Activated naive CD8-positive, alpha-beta T cell (primary cell): ENCODE results near the gene RPS6KL1.
"Not testable (repeated sequence)": the region's sequence is repeated elsewhere in the genome, so short reads cannot be mapped to it uniquely, and the experiment has no call there.

Experiments
- H3K27ac Mint-ChIP-seq: one replicate; pipeline ENCODE4 v1.8.0; 2021; ENCODE audit warnings: mixed read lengths
- H3K27me3 Mint-ChIP-seq: one replicate; pipeline ENCODE4 v1.8.0; 2021; ENCODE audit warnings: mixed read lengths
- H3K36me3 Mint-ChIP-seq: one replicate; pipeline ENCODE4 v1.8.0; 2021; ENCODE audit warnings: mixed read lengths
- H3K4me1 Mint-ChIP-seq: one replicate; pipeline ENCODE4 v1.8.0; 2021; ENCODE audit warnings: low read depth, mixed read lengths
- H3K4me3 Mint-ChIP-seq: one replicate; pipeline ENCODE4 v1.8.0; 2021; ENCODE audit warnings: mild to moderate bottlenecking, mixed read lengths
- H3K9me3 Mint-ChIP-seq: one replicate; pipeline ENCODE4 v1.8.0; 2021; ENCODE audit warnings: low read depth, mixed read lengths

The RPS6KL1 gene

DNA sequence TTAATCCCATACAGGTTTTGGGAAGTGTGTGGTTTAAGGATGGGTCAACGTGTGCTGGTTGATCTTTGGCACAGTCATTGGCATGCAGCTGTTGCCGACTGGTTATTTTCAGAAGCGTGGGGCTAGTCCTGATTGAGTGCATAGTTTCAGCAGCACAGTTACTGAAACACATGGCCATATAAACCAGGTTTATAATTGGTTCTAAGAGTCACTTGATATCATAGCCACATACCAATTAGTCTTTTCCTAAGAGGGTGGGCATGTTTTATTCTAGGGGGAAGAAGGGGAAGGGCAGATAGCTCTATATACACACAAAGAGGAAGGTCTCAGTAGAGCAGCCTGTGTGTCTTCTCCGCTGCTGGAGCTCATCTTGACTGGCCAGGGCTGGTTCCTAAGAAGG, 11.0 kb upstream of the RPS6KL1 start:
- Mint-ChIP-seq H3K4me3 (no peak overlapping the region), H3K9me3 (no peaks in the 10 kb centered on the region), H3K27ac (no peak overlapping the region), H3K4me1 (peaks cover 21% of the 10 kb centered on the region), H3K27me3 (no peaks in the 10 kb centered on the region), H3K36me3 (no peaks in the 10 kb centered on the region)

DNA sequence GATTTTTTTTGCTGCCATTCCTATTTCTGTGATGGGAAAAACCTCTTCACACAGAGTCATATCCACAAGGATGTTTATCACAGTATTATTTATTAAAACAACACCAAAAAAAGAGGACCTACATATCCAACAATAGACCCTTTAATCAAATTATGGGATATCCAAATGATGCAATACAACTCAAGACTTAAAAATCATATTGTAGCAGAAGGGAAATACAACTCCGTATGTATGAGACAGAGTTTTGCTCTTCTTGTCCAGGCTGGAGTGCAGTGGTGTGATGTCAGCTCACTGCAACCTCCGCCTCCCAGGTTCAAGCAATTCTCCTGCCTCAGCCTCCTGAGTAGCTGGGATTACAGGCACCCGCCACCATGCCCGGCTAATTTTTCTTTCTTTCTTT, 9.9 kb upstream of the RPS6KL1 start:
- not testable (repeated sequence) for H3K27me3 Mint-ChIP-seq, H3K36me3 Mint-ChIP-seq, H3K4me3 Mint-ChIP-seq, H3K27ac Mint-ChIP-seq, H3K9me3 Mint-ChIP-seq
- peaks cover 19% of the 10 kb centered on the region for H3K4me1 Mint-ChIP-seq

DNA sequence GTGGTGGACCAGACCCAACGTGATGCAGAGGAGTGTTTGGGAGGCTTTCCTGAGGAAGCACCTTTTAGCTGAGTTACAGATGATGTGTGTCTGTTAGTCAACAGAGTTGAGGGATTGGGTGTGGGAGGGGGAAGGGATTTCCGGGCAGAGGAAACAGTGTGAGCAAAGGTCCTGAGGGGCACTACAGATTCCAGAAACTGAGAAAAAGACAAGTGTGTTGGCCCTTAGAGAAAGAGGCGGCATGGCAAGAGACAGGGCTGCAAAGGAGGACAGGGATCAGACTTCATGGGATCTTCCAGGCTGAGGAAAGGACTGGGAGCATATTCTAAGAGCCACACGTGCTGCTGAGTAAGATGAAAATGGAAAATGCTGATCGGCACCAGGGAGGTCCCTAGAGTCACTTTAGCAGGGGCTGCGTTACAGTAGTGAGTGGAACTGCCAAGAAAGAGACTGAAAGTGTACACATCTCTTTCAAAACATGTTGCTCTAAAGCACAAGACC, 9.4 kb upstream of the RPS6KL1 start:
- H3K27me3 Mint-ChIP-seq, result peaks cover 3% of the 10 kb centered on the region
- no peaks in the 10 kb centered on the region for H3K9me3 Mint-ChIP-seq
- peaks cover 16% of the 10 kb centered on the region for H3K4me1 Mint-ChIP-seq
- H3K36me3 Mint-ChIP-seq, result no peaks in the 10 kb centered on the region
- H3K27ac Mint-ChIP-seq, result no peak overlapping the region
- H3K4me3 Mint-ChIP-seq, result no peak overlapping the region

DNA sequence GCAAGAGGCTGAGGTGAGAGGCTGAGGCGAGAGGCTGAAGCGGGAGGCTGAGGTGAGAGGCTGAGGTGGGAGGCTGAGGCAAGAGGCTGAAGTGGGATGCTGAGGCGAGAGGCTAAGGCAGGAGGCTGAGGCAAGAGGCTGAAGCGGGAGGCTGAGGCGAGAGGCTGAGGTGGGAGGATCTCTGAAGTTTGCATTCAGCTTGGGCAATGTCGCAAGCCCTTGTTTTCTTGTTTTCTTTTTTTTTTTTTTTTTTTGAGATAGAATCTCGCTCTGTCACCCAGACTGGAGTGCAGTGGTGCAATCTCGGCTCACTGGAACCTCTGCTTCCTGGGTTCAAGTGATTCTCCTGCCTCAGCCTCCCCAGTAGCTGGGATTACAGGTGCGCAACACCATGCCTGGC, 8.7 kb upstream of the RPS6KL1 start:
- H3K4me1 Mint-ChIP-seq, H3K36me3 Mint-ChIP-seq, H3K4me3 Mint-ChIP-seq, H3K9me3 Mint-ChIP-seq, H3K27ac Mint-ChIP-seq, H3K27me3 Mint-ChIP-seq: not testable (repeated sequence)

DNA sequence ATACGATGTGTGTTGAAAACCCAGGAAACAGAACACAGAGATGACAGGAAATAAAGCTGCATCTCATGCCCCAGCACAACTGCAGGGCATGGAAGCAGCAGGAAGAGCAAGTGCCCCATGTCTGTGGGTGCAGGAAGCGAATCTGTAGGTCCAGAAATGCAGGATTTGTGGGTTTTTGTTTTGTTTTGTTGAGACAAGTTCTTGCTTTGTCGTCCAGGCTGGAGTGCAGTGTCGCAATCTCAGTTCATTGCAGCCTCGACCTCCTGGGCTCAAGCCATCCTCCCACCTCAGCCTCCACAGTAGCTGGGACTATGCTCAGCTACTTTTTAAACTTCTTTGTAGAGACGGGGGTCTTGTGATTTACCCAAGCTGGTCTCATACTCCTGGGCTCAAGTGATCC, 6.2 kb upstream of the RPS6KL1 start:
- peaks cover 3% of the 10 kb centered on the region for H3K27me3 Mint-ChIP-seq
- H3K4me1 Mint-ChIP-seq, result peaks cover 8% of the 10 kb centered on the region
- H3K4me3 Mint-ChIP-seq, result no peak overlapping the region
- no peaks in the 10 kb centered on the region for H3K9me3 Mint-ChIP-seq
- H3K27ac Mint-ChIP-seq, result no peak overlapping the region
- H3K36me3 Mint-ChIP-seq, result no peaks in the 10 kb centered on the region

DNA sequence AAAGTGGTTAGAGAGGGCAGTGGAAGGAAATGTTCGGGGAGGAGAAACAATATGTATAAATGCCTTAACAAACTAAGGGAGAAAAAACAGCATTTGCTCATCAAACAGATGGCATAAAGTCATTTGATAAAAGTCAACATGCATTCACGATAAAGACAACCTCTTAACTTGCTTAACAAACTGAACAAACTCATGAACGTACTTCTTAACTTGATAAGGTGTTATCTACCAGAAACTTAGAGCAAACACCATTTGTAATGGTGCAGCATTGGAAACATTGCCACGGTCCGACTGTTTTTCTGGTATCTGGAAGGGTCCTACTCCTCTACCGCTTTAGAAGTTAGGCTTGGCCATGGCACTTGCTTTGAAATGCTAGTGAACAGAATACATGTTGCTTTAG, 4.2 kb upstream of the RPS6KL1 start:
- Mint-ChIP-seq H3K4me1 (peaks cover 8% of the 10 kb centered on the region), H3K36me3 (no peaks in the 10 kb centered on the region), H3K27ac (no peak overlapping the region), H3K27me3 (peaks cover 3% of the 10 kb centered on the region), H3K9me3 (no peaks in the 10 kb centered on the region), H3K4me3 (no peak overlapping the region)

DNA sequence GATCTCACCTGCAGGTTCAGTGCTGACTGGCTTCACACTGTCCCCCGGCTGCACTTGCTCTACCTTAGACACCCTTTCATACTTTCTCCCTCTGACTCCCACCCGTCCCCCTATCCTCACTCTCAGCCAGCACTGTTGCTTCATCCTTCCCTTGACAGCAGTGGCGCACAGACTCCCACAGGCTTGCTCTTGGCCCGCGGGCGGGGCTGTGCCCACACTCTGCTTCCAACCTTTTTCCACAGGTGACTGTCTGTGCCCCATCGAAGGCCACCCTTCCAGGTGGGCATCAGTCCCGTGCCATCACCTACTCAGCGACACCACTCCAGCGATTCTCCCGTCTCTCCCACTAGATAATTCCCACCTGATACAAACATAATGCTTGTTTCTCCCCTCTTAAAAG, 1.0 kb upstream of the RPS6KL1 start:
- Mint-ChIP-seq H3K4me1 (peaks cover 7% of the 10 kb centered on the region), H3K4me3 (peak overlapping the region; percentile 33), H3K36me3 (no peaks in the 10 kb centered on the region), H3K27me3 (peaks cover 3% of the 10 kb centered on the region), H3K9me3 (no peaks in the 10 kb centered on the region), H3K27ac (no peak overlapping the region)

DNA sequence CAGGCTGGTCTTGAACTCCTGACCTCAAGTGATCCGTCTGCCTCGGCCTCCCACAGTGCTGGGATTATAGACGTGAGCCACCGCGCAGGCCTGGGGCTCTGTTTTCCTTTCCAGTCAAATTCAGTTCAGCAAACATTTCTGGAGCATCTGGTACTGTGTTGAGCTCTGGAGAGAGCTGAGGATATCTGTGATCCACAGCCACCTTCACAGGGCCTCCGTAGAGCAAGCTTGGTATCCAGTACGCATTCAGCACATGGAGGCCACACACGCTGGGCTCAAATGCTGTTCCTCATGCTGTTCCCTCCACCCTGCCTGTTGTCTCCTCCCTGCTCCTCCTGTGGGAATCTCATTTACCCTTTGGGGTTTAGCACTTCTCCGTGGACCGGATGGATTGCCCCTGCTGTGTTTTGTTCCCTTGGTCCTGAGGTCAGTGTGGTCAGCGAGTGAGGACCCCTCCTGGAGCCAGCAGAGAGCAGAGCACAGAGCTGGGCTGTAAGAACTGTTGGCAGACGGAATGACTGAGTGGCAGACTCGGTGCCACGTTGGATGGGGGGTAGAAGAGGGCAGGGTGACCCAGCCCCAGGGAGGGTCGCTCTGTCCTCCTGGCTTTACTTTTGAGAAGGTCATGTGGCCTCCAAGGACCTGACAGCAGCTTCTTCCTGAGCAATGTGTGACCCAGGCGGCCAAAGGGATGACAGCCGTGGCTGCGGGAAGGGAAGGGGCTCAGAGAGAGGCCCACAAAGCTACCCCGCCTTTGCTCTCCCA, 891 bp downstream of the RPS6KL1 start:
- Mint-ChIP-seq H3K9me3 (no peaks in the 10 kb centered on the region), H3K27me3 (no peaks in the 10 kb centered on the region), H3K27ac (peak overlapping the region; percentile 68), H3K4me3 (peak overlapping the region; percentile 84), H3K36me3 (no peaks in the 10 kb centered on the region), H3K4me1 (peaks cover 6% of the 10 kb centered on the region)

DNA sequence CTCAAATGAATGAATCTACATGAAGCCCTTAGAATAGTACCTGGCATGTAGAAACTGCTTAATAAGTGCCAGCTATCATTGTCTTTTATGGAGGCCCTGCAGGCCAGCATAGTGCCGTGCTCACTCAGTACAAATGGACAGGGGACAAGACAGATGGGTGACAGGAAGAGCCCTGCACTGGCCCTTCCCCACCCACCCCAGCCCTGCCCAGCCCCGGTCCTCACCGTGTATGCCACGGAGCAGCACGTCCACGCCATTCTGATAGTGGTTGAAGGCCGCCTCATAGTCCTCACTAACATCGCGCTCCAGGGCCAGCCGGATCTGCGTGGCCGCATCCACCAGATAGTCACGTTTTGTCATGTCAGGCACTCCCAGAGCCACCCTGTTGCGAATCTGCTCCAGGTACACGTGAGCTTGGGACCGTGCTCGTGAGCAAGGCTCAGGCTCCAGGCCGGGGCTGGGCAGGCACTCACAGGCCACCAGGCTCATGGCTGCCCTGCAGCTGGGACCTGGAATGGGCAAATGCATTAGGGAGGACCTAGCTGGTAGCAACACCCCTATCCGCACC, 1.9 kb downstream of the RPS6KL1 start:
- no peaks in the 10 kb centered on the region for H3K27me3 Mint-ChIP-seq
- no peaks in the 10 kb centered on the region for H3K36me3 Mint-ChIP-seq
- no peaks in the 10 kb centered on the region for H3K9me3 Mint-ChIP-seq
- H3K4me3 Mint-ChIP-seq, result no peak overlapping the region
- H3K4me1 Mint-ChIP-seq, result peaks cover 6% of the 10 kb centered on the region
- no peak overlapping the region for H3K27ac Mint-ChIP-seq

DNA sequence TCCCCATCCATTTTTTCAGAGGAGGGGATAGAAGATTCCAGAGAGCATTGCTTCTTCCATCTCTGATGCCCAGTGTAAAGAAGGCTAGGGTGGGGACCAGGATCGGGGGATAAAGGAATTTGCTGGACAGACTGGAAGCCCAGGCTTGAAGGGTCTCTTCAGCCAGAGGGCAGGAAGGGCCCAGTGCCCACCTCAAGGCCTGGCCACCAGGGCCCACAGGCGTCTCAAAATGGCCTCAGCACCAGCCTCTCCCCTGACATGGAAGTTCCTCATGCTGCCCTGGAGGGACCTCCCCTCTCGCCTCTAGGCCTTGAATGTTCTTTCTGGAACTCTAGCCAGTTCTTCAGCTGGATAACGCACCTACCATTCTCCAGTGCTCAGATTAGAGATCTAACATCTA, 2.8 kb downstream of the RPS6KL1 start:
- H3K4me3 Mint-ChIP-seq, result no peak overlapping the region
- no peaks in the 10 kb centered on the region for H3K9me3 Mint-ChIP-seq
- peaks cover 6% of the 10 kb centered on the region for H3K4me1 Mint-ChIP-seq
- H3K27ac Mint-ChIP-seq, result no peak overlapping the region
- H3K27me3 Mint-ChIP-seq, result no peaks in the 10 kb centered on the region
- no peaks in the 10 kb centered on the region for H3K36me3 Mint-ChIP-seq

DNA sequence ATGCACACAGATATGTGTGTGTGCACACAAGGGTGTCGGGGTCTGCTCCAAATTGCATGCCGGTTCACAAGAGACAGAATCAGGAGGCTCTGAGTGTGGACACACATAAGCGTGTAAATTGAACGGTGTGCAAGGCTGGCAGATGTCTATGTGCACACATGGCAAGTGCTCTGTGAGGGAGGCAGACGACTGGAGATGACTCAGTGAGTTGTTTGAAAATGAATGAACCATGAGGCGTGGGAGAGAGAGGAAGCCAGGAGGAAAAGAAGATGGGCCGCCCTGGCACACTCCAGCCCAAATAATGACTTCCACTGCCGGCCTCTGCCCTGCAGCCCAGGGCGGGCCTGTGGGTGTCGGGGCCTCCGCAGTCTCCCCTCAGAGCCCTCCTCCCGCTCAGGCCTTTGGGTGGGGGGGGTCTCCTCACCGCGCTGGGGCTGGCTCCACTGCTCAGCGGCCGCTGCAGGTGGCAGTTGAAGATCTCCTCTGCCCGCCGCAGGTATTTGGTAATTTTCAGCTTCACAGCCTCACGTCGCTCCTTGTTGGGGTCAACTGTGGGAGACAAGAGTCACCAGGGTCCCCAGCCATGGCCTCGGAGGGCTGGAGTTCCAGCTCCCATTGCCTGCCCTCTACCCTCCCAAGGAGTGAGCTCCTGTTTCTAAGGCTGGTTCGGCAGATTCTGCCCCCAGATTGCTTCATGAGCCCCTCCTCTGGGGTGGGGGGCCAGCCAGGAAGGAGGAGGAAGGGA, 3.5 kb downstream of the RPS6KL1 start:
- peaks cover 6% of the 10 kb centered on the region for H3K4me1 Mint-ChIP-seq
- H3K27ac Mint-ChIP-seq, result no peak overlapping the region
- no peaks in the 10 kb centered on the region for H3K36me3 Mint-ChIP-seq
- H3K9me3 Mint-ChIP-seq, result no peaks in the 10 kb centered on the region
- no peak overlapping the region for H3K4me3 Mint-ChIP-seq
- no peaks in the 10 kb centered on the region for H3K27me3 Mint-ChIP-seq

DNA sequence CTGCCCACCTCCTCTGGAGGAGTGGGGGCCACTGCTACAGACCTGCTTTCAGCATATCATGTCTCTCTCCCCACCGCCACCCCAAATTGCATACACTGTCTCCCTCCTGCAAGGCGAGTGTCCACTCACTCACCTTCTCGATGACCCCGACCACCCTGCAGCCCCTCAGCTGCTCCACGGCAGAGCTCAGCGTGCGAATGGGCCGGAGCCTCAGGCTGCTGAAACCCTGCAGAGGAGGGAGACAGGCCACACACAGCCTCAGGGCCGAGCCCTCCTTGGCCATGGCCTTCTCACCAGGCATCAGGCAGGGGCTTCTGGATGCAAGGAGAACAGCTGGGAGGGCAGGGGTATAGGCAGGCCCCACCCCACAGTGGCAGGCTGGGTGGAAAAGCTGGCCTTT, 4.7 kb downstream of the RPS6KL1 start:
- Mint-ChIP-seq H3K27ac (no peak overlapping the region), H3K27me3 (no peaks in the 10 kb centered on the region), H3K36me3 (no peaks in the 10 kb centered on the region), H3K4me1 (peaks cover 2% of the 10 kb centered on the region), H3K4me3 (no peak overlapping the region), H3K9me3 (no peaks in the 10 kb centered on the region)

DNA sequence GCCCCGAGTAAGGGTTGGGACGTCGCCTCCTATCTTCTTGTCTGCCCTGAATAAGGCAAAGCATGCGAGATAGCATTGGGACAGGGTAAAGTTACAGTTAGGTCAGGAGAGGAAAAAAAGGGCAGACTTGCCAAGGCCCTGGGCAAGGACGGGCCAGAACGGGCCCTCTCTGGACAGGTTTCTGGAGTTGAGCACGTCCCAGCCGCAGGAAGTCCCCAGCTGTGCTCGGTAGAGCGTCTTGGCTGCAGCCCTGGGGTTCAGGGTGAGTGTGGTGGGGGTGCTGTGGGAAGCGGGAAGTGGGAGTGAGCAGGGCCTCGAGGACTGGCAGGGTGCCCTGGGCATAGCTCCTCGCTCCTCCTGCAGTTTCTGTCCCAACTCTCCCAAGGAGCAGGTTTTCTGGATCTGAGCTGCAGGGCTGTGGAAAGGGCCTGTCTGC, 5.4 kb downstream of the RPS6KL1 start:
- H3K9me3 Mint-ChIP-seq, result no peaks in the 10 kb centered on the region
- H3K36me3 Mint-ChIP-seq, result no peaks in the 10 kb centered on the region
- H3K4me3 Mint-ChIP-seq, result no peak overlapping the region
- no peak overlapping the region for H3K27ac Mint-ChIP-seq
- peaks cover 2% of the 10 kb centered on the region for H3K4me1 Mint-ChIP-seq
- no peaks in the 10 kb centered on the region for H3K27me3 Mint-ChIP-seq

DNA sequence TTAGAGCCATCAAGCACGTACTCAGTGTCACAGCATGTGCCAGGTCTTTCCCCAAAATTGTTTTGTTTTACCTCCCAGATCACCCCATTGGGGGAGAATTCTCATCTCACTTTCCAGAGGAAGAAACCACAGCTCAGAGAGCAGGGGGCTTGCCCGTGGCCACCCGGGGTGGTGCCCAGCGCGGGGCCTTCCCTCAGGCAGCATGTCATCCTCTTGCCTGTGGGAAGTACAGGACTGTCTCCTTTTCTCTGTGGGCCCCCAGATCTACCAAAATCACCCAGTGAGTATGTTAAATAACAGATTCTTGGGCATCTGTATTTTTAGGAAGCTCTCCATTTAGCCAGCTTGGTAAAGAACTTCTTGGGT, 5.9 kb downstream of the RPS6KL1 start:
- Mint-ChIP-seq H3K27ac (no peak overlapping the region), H3K9me3 (no peaks in the 10 kb centered on the region), H3K4me1 (peaks cover under 1% of the 10 kb centered on the region), H3K36me3 (no peaks in the 10 kb centered on the region), H3K27me3 (no peaks in the 10 kb centered on the region), H3K4me3 (no peak overlapping the region)

DNA sequence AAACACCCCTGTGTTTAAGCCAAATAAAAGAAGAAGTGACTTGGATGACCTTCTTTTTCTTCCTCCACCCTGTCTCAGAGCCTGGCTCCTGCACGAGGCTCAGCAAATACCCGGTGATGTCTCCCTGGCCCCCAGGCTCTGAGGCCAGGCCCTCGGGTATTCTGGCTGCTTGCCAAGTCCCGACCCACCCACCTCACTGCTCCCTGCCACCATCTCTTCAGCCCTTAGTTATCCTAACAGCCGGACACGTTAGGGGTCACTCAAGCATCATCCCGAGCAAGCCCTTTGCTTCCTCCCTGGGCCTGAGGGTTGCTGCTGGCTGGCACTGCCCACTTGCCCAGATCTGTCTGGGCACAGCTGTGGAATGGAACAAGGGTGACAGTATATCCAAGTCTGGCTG, 7.2 kb downstream of the RPS6KL1 start:
- Mint-ChIP-seq H3K27ac (no peak overlapping the region), H3K27me3 (no peaks in the 10 kb centered on the region), H3K36me3 (no peaks in the 10 kb centered on the region), H3K4me1 (no peaks in the 10 kb centered on the region), H3K9me3 (no peaks in the 10 kb centered on the region), H3K4me3 (no peak overlapping the region)
